Heart right ventricle (tissue), 16 donors: ENCODE measurements around the gene DHRS1. TPM values are rescaled to one million over a fixed set of nuclear protein-coding genes. Genes with fewer than 3 reads are reported as not detected.
"Not testable (repeated sequence)": the region's sequence is repeated elsewhere in the genome, so short reads cannot be mapped to it uniquely, and the experiment has no call there.

Source experiments
- ATAC-seq, 8 donors: fragments of 200-7000 bp; cut with Tn5 transposase; one replicate each; pipeline ENCODE4 v1.9.1; 2020; ENCODE audit warnings: mild to moderate bottlenecking in 8 of 8, moderate library complexity in 8 of 8, moderate number of reproducible peaks in 1 of 8
- DNase-seq, 2 donors: peaks; one replicate each; pipeline ENCODE4 v3.0.0-alpha.2; 2020
- H3K27ac ChIP-seq, 10 donors: fragments of 200-600 bp; sonication (generic) in 2 of 10; one replicate each; pipeline versions ENCODE4 v1.5.0 to v1.8.0; 2020 to 2022; ENCODE audit warnings: mild to moderate bottlenecking in 3 of 10
- H3K27me3 ChIP-seq, 7 donors: fragments of 200-600 bp; one replicate each; pipeline ENCODE4 v1.8.0; 2021 to 2022; ENCODE audit warnings: mild to moderate bottlenecking in 2 of 7
- H3K36me3 ChIP-seq, 9 donors: fragments of 200-600 bp; sonication (generic) in 1 of 9; one replicate each; pipeline versions ENCODE4 v1.5.0 to v1.8.0; 2020 to 2022; ENCODE audit warnings: mild to moderate bottlenecking in 2 of 9
- H3K4me1 ChIP-seq, 9 donors: fragments of 200-600 bp; sonication (generic) in 1 of 9; one replicate each; pipeline versions ENCODE4 v1.5.0 to v1.8.0; 2020 to 2022; ENCODE audit warnings: mild to moderate bottlenecking in 4 of 9
- H3K4me3 ChIP-seq, 10 donors: fragments of 200-600 bp; sonication (generic) in 2 of 10; one replicate each; pipeline versions ENCODE4 v1.5.0 to v1.8.0; 2020 to 2022; ENCODE audit warnings: mild to moderate bottlenecking in 7 of 10, moderate library complexity in 2 of 10
- H3K9me3 ChIP-seq, 11 donors: fragments of 200-600 bp in 10 of 11; sonication (generic) in 2 of 11; one replicate each; pipeline versions ENCODE4 v1.5.0 to v1.8.0; 2013 to 2022; ENCODE audit warnings: mild to moderate bottlenecking in 2 of 11, control low read depth in 1 of 11, moderate library complexity in 1 of 11
- CTCF ChIP-seq, 9 donors: fragments of 200-600 bp; sonication (generic) in 2 of 9; IDR thresholded peaks; one replicate each; pipeline versions ENCODE4 v1.5.0 to v1.8.0; 2021 to 2022; ENCODE audit warnings: antibody characterized with exemption in 9 of 9, mild to moderate bottlenecking in 5 of 9, moderate library complexity in 1 of 9
- WGBS, 2 donors: extraction: QIAGEN DNeasy Blood & Tissue Kit; methylation state at CpG; one replicate each; pipeline ENCODE4 v1.1.7; 2013; ENCODE audit warnings: inconsistent platforms in 1 of 2; 5-methylcytosine and 5-hydroxymethylcytosine counted together
- intact Hi-C, 10 donors: fragments of 100-400 bp; cut with DNase I; formaldehyde crosslinking; loops; one replicate each; pipeline versions ENCODE4 v1.11.1 to v1.14.2; 2022
- polyA plus RNA-seq, 2 donors: library from polyadenylated mRNA; stranded (reverse); fragments of 200-250 nt; gene quantifications; one replicate each; pipeline ENCODE4 v1.2.3, GENCODE V29; 2013
- total RNA-seq, 10 donors: library from RNA; stranded (reverse); fragmentation: NEBNext Ultra II Directional in 3 of 10; extraction: Animal tissue kit (Norgen Biotek cat#: 25700) in 3 of 10; gene quantifications; one replicate each; pipeline versions ENCODE4 v1.2.1 to v1.2.4, GENCODE V29; 2021 to 2023
- donor health status: Arrhythmogenic right ventricular cardiomyopathy.
- donor health status: ischemic (EF 13 %, LVEDD 7.1; RV severe dilation, severe dysfunction).
- donor health status: healthy with polysubstance abuse.
- donor health status: DM: no; HTN: yes; CAD: no.
- donor health status: DM: no; HTN: no; CAD: no.
- donor health status: ischemic (EF 25% LVEDD 6.9; RV normal size, moderate dysfunction).
- donor health status: ischemic (EF 25% LVEDD 5.7; RV mildly dilated, moderate dysfunction).
- donor health status: healthy.
- donor health status: DM: yes; HTN: yes; CAD: no.
- donor health status: Ischemic cardiomyopathy.
- donor health status: ischemic (EF 35%, LVEDD 5.7; RV mildly dilated, moderate dysfunction).
- donor health status: nonischemic (EF 11% LVEDD 7.7; RV severe dilation, severe dysfunction).
- donor health status: DM: yes; HTN: yes; CAD: no.
- donor health status: PGD.
- donor health status: ischemic (EF 29% LVEDD 5.4; RV normal size, mild dysfunction).
- donor health status: nonischemic (EF 23%, LVEDD 6.1; RV moderate dilation, normal function).

DHRS1 gene
- total and polyA plus RNA-seq, 12 donors = 6.9 to 11.6 (median 9.0) TPM

DNA sequence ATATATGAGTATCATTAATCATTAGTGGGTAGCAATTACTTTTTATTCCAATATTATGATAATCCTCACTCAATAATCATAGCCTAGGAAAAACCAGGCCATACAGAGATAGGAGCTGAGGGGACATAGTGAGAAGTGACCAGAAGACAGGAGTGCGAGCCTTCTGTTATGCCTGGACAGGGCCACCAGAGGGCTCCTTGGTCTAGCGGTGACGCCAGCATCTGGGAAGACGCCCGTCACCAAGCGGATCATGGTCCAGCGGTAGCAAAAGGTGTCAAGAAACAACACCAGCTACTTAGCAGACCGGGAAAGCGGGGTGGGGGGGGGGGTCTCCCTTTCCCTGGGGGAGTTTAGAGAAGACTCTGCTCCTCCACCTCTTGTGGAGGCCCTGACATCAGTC lies 28.3 kb upstream of the DHRS1 start:
- H3K36me3 ChIP-seq = peaks cover 0 to 80% (median 0%) of the 10 kb centered on the region in 9 donors
- peaks cover 4 to 64% (median 14%) of the 10 kb centered on the region in 9 donors for H3K4me1 ChIP-seq
- intact Hi-C loops, ATAC-seq, H3K27me3 ChIP-seq, H3K9me3 ChIP-seq, H3K4me3 ChIP-seq: not testable (repeated sequence)
- H3K27ac ChIP-seq = peak overlapping the region in 1 of 10 donors; percentile 79
- WGBS, 2 donors = 4 to 6% methylated on average over 9 of the region's 9 CpGs
- peak; percentile 53 to 57 for DNase-seq
- TF ChIP-seq CTCF (IDR thresholded peaks at IDR 0.05) = peak; percentile 40 to 71 (median 66)

DNA sequence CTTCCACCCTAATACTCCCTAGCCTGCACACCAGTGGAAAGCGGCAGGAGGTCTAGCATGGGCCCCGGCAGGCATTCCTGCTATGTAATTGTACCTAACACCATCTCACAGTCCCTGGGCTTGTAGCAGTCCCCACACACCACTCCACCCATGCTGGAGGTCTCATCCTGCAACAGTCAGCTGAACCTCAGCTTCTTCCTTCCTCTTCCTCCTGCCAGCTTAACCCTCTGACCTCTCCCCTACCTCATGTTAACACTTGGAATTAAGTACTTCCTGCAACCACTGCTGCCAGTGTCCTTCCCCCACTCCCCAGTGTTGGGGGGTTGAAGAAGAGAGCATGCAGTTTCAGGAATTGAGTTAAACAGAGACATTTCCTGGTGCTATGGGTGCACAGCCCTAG lies 27.7 kb upstream of the DHRS1 start:
- TF ChIP-seq CTCF (IDR thresholded peaks at IDR 0.05) = no peak
- H3K4me1 ChIP-seq = peaks cover under 1 to 58% (median 8%) of the 10 kb centered on the region in 9 donors
- peak in 3 of 8 donors; percentile 4 to 19 (median 17) for ATAC-seq
- peaks cover 0 to 1% (median 0%) of the 10 kb centered on the region in 7 donors for H3K27me3 ChIP-seq
- no peak for DNase-seq
- no peaks in the 10 kb centered on the region for H3K9me3 ChIP-seq
- H3K4me3 ChIP-seq = no peak overlapping the region
- H3K36me3 ChIP-seq = peaks cover 0 to 86% (median 0%) of the 10 kb centered on the region in 9 donors
- intact Hi-C loops = no loop called here
- WGBS, 2 donors = 84 to 86% methylated on average over 2 of the region's 2 CpGs
- H3K27ac ChIP-seq = peak overlapping the region in 1 of 10 donors; percentile 79

DNA sequence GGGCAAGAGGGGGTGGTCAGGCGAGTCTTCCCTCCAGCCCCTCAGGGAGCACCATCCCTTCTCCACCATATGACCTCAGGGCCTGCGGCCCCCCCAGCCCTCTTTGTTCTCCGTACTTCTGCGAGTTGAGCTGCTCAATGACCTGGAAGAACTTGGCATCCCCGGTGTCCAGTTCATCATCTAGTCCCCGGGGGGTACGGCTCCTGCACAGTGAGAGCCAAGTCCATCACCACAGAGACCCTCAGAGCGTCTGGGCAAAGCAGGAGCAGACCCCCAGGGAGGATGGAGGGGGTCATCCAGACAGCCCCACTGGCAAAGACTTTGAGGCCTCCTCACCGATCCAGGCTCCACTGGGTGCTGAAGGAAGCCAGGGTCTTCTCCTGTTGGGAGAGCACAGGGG lies 26.4 kb upstream of the DHRS1 start:
- DNase-seq = no peak
- Histone ChIP-seq H3K36me3 (peaks cover 0 to 90% (median 0%) of the 10 kb centered on the region in 9 donors), H3K4me3 (no peak overlapping the region), H3K27me3 (no peaks in the 10 kb centered on the region), H3K4me1 (peaks cover 0 to 45% (median 0%) of the 10 kb centered on the region in 9 donors), H3K9me3 (no peaks in the 10 kb centered on the region), H3K27ac (no peak overlapping the region)
- 84 to 87% methylated on average over 9 of the region's 9 CpGs for WGBS, 2 donors
- no peak for TF ChIP-seq CTCF (IDR thresholded peaks at IDR 0.05)
- intact Hi-C loops = no loop called here
- ATAC-seq = no peak

- Histone ChIP-seq H3K27ac (no peak overlapping the region), H3K27me3 (no peaks in the 10 kb centered on the region), H3K4me1 (peaks cover 0 to 36% (median 0%) of the 10 kb centered on the region in 9 donors), H3K9me3 (no peaks in the 10 kb centered on the region), H3K36me3 (peaks cover 0 to 91% (median 0%) of the 10 kb centered on the region in 9 donors), H3K4me3 (no peak overlapping the region)
- WGBS, 2 donors = 86 to 87% methylated on average over 5 of the region's 5 CpGs
- intact Hi-C loops = no loop called here
- no peak for TF ChIP-seq CTCF (IDR thresholded peaks at IDR 0.05)
- DNase-seq (no peak), ATAC-seq (no peak)
Observed at GRCh38 chr14:24325041-24325530, 25.5 kb upstream of the DHRS1 start.
